Central memory CD8-positive, alpha-beta T cell (primary cell): ENCODE data around the gene TSR1.

Experiments
- ATAC-seq: fragments of 150-1000 bp; cut with Tn5 transposase; replicated peaks from 2 replicates; pipeline ENCODE4 v1.10.0; 2022; ENCODE audit warnings: mild to moderate bottlenecking, moderate FRiP score, moderate number of reproducible peaks; ENCODE audit not compliant: poor library complexity, severe bottlenecking; ENCODE audit errors: extremely low read depth
- DNase-seq, 2 donors: peaks; one replicate each; pipeline ENCODE4 v3.0.0; 2021; ENCODE audit warnings: low spot score in 2 of 2
- H3K27ac Mint-ChIP-seq: one replicate; pipeline ENCODE4 v1.8.0; 2022; ENCODE audit warnings: low read depth, mild to moderate bottlenecking, moderate library complexity, mixed read lengths
- H3K27me3 Mint-ChIP-seq: one replicate; pipeline ENCODE4 v1.8.0; 2022; ENCODE audit warnings: mixed read lengths
- H3K36me3 Mint-ChIP-seq: one replicate; pipeline ENCODE4 v1.8.0; 2022; ENCODE audit warnings: mild to moderate bottlenecking, moderate library complexity, mixed read lengths; ENCODE audit not compliant: insufficient read depth
- H3K4me1 Mint-ChIP-seq: one replicate; pipeline ENCODE4 v1.8.0; 2022; ENCODE audit warnings: mixed read lengths
- H3K4me3 Mint-ChIP-seq: one replicate; pipeline ENCODE4 v1.8.0; 2022; ENCODE audit warnings: mild to moderate bottlenecking, moderate library complexity, mixed read lengths
- H3K9me3 Mint-ChIP-seq: one replicate; pipeline ENCODE4 v1.8.0; 2022; ENCODE audit warnings: mixed read lengths

Gene TSR1

DNA sequence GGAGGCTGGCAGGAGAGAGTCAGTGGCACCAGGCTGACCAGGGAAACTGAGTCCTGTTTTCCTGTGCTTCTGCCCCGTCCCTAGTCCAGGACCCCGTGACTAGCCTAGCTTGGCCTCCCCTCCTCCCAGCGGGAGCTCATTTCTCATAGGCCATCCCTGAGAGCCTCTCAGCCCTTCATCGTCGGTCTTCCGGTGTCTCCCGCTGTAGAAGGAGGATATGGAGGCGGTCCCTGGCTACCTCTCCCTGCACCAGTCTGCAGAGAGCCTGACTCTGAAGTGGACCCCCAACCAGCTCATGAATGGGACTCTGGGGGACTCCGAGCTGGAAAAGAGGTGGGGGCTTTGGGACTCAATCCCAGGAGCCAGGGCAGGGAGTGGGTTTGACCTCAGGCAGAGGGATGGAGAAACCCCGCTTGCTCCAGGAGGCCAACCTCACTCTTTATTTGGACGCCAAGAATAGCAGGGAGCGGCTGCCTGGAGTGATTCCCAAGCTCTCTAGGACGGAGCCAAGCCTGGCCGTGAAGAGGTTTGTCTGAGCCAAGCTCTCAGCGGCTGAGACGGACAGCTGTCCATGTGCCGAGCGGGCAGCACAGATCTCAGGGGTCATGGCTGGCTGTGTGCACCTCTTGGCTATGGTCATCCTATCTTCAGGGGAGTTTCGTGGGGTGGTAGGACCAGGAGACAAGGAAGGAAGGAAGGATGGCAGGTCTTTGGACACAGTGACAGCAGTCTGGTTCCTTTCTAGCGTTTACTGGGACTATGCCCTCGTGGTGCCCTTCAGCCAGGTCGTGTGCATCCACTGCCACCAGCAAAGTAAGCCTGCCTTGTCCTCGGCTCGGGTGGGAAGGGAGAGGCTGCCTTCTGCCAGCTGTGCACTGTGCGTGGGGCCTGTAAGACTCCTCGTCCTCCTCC, 27.9 kb upstream of the TSR1 start:
- no peak overlapping the region for H3K27ac Mint-ChIP-seq
- H3K36me3 Mint-ChIP-seq = peaks cover 15% of the 10 kb centered on the region
- ATAC-seq = no peak
- H3K9me3 Mint-ChIP-seq = no peaks in the 10 kb centered on the region
- peaks cover 7% of the 10 kb centered on the region for H3K4me1 Mint-ChIP-seq
- DNase-seq = no peak
- H3K4me3 Mint-ChIP-seq = no peak overlapping the region
- no peaks in the 10 kb centered on the region for H3K27me3 Mint-ChIP-seq

DNA sequence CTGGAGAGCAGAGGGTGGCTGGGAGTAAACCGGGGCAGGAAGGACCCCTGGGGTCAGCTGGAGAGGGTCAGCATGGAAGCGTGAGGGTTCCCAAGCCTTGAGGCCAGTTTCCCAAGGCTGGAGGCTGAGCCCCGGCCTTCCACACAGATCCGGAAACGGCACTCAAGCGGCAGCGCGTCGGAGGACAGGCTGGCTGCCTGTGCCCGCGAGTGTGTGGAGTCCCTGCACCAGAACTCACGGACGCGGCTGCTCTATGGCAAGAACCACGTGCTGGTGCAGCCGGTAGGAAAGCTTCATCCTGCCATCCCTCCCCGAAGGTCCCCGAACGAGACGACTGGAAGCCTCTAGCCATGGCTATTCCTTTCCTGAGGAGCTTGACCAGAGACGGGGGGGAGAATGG, 27.1 kb upstream of the TSR1 start:
- no peak for ATAC-seq
- Mint-ChIP-seq H3K27ac (no peak overlapping the region), H3K36me3 (peaks cover 15% of the 10 kb centered on the region), H3K4me3 (no peak overlapping the region), H3K4me1 (peaks cover 7% of the 10 kb centered on the region), H3K9me3 (no peaks in the 10 kb centered on the region), H3K27me3 (no peaks in the 10 kb centered on the region)
- DNase-seq = no peak

DNA sequence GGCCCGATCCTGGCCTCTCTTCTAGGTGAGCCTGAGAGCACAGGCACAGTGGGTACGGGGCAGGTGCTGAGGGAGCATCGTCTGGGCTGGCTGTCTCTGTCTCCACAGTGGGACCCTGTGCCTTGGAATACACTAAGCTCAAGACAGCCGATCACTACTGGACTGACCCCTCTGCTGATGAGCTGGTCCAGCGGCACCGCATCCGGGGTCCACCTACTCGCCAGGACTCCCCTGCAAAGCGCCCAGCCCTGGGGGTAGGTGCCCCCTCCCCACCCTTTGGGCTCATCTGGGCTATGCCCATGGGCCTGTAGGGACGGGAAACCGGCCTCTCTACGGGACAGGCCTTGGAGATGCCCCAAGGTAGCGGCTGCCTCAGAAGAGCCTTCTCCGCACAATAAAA, 26.6 kb upstream of the TSR1 start:
- Mint-ChIP-seq H3K4me1 (peaks cover 7% of the 10 kb centered on the region), H3K9me3 (no peaks in the 10 kb centered on the region), H3K27me3 (no peaks in the 10 kb centered on the region), H3K4me3 (no peak overlapping the region), H3K27ac (no peak overlapping the region), H3K36me3 (peaks cover 15% of the 10 kb centered on the region)
- DNase-seq (no peak), ATAC-seq (no peak)

DNA sequence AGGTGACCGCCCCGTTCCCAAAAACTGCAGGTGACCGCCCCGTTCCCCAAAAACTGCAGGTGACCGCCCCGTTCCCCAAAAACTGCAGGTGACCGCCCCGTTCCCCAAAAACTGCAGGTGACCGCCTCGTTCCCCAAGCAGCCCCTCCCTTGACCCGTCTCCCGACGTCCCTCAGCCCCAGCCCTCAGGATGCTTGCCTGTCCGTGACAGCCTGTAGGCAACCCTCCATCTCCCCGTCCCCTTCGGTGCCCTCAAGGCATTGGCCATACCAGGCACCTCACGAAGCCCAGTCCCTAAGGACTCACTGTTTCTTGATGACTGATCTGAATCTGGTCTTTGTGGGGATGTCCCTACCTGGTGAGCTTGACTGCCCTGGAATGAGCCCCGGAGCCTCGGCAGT, 26.2 kb upstream of the TSR1 start:
- DNase-seq (no peak), ATAC-seq (no peak)
- Mint-ChIP-seq H3K27ac (no peak overlapping the region), H3K27me3 (no peaks in the 10 kb centered on the region), H3K9me3 (no peaks in the 10 kb centered on the region), H3K4me1 (peaks cover 7% of the 10 kb centered on the region), H3K36me3 (peaks cover 16% of the 10 kb centered on the region), H3K4me3 (no peak overlapping the region)

DNA sequence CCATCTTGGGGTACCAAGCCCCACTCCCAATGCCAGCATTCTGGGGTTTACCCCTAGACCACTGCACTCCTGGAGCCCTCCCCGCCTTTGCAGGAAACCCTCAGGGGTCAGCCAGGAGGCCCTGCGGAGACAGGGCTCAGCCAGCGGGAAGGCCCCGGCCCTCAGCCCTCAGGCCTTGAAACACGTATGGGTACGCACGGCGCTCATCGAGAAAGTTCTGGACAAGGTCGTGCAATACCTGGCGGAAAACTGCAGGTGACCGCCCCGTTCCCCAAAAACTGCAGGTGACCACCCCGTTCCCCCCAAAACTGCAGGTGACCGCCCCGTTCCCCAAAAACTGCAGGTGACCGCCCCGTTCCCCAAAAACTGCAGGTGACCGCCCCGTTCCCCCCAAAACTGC, 25.8 kb upstream of the TSR1 start:
- H3K4me3 Mint-ChIP-seq = no peak overlapping the region
- no peak overlapping the region for H3K27ac Mint-ChIP-seq
- H3K36me3 Mint-ChIP-seq = peaks cover 15% of the 10 kb centered on the region
- ATAC-seq (no peak), DNase-seq (no peak)
- H3K27me3 Mint-ChIP-seq = no peaks in the 10 kb centered on the region
- H3K9me3 Mint-ChIP-seq = no peaks in the 10 kb centered on the region
- peaks cover 7% of the 10 kb centered on the region for H3K4me1 Mint-ChIP-seq

DNA sequence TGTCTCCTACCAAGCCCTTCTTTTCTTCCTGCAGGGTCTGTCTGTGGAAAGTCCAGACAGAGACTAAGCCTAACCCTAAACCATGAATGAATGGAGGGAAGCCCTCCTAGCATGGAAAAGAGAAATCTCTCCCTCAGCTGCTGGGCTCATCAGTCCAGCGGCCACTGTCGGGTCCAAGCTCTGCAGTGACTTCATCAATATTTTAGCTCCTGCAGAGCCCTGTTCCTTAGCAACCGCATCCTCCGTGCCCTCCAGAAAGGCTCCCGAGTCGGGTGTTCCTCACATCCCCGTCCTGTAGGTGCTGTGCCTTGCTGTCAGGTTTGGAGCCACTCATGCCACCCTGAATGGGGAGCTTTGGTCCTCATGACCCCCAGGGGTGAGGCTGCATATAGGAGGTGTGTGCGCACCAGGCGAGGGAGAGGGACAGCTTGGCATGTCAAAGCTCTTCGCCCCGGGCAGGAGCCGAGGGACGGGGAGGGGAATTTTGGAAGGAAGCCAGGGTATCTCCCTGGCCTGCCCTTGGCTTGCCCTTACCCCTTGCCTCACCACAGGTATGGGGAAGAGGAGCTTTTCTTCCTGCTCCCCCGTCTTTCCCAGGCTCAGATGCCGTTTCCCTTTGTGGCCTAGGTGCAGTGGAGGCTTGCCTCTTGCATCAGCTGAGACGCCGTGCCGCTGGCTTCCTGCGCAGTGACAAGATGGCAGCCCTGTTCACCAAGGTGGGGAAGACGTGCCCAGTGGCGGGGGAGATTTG, 24.9 kb upstream of the TSR1 start:
- no peak overlapping the region for H3K4me3 Mint-ChIP-seq
- peaks cover 7% of the 10 kb centered on the region for H3K4me1 Mint-ChIP-seq
- DNase-seq = no peak
- H3K9me3 Mint-ChIP-seq = no peaks in the 10 kb centered on the region
- no peaks in the 10 kb centered on the region for H3K27me3 Mint-ChIP-seq
- no peak for ATAC-seq
- no peak overlapping the region for H3K27ac Mint-ChIP-seq
- peaks cover 15% of the 10 kb centered on the region for H3K36me3 Mint-ChIP-seq

DNA sequence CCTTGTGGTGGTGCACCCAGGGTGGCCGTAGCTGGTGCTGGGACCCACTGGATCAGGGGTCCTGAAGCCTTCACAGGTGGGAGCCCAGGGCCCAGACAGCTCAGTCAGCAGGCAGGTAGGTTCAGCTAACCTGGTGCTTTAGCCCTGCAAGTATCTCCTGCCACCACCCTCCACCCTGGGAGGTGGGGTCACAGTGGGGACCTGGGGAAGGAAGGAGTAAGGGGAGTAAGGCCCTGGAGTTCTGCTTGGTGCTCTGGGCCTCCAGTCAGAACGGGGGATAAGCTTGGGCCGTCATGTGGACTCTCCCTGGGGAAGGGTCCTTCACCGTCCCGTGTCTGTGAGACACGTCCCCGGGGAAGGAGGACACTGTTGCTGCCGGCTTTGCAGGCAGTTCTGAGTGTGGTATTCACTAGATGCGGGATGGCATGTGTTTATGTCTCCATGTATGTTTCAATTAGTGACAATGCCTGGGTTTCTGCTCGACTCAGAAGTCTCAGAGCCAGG, 21.7 kb upstream of the TSR1 start:
- no peak for DNase-seq
- peaks cover 9% of the 10 kb centered on the region for H3K36me3 Mint-ChIP-seq
- H3K27me3 Mint-ChIP-seq = no peaks in the 10 kb centered on the region
- H3K9me3 Mint-ChIP-seq = no peaks in the 10 kb centered on the region
- H3K27ac Mint-ChIP-seq = no peak overlapping the region
- peaks cover 22% of the 10 kb centered on the region for H3K4me1 Mint-ChIP-seq
- no peak for ATAC-seq
- H3K4me3 Mint-ChIP-seq = no peak overlapping the region

DNA sequence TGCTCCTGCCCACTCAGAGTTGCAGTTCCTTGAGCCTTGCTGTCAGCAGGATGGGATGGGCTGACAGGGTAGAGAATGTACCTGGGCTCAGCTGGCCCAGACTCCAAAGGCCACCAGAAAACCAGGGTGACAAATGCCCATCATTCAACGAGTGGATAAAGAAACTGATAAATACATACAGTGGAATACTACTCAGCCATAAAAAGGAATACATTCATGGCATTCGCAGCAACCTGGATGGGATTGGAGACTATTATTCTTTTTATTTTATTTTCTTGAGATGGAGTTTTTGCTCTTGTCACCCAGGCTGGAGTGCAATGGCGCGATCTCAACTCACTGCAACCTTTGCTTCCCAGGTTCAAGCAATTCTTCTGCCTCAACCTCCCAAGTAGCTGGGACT, 21.0 kb upstream of the TSR1 start:
- ATAC-seq = no peak
- no peak overlapping the region for H3K27ac Mint-ChIP-seq
- H3K27me3 Mint-ChIP-seq = no peaks in the 10 kb centered on the region
- H3K9me3 Mint-ChIP-seq = no peaks in the 10 kb centered on the region
- H3K4me1 Mint-ChIP-seq = peaks cover 22% of the 10 kb centered on the region
- peaks cover 7% of the 10 kb centered on the region for H3K36me3 Mint-ChIP-seq
- H3K4me3 Mint-ChIP-seq = no peak overlapping the region
- no peak for DNase-seq

DNA sequence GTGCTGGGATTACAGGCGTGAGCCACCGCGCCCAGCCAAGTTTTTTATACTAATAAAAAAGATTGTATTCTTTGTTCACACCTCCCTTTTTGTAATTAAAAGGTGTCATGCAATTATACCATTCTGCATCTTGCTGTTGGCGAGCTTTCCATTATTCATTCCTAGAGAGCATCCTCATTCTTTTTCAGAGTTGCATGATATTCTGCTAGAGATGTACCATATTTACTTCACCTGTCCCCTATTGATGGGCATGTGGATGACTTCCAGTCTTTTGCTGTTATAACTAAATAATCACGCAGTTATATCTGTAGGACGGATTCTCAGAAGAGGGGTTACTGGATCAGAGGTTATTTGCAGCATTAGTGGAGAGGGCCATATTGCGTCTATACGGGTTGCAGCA, 18.1 kb upstream of the TSR1 start:
- peak overlapping the region; percentile 77 for H3K27ac Mint-ChIP-seq
- H3K36me3 Mint-ChIP-seq = peaks cover 4% of the 10 kb centered on the region
- H3K9me3 Mint-ChIP-seq = no peaks in the 10 kb centered on the region
- DNase-seq = no peak
- H3K4me3 Mint-ChIP-seq = peak overlapping the region; percentile 58
- peaks cover 15% of the 10 kb centered on the region for H3K4me1 Mint-ChIP-seq
- H3K27me3 Mint-ChIP-seq = no peaks in the 10 kb centered on the region
- no peak for ATAC-seq

DNA sequence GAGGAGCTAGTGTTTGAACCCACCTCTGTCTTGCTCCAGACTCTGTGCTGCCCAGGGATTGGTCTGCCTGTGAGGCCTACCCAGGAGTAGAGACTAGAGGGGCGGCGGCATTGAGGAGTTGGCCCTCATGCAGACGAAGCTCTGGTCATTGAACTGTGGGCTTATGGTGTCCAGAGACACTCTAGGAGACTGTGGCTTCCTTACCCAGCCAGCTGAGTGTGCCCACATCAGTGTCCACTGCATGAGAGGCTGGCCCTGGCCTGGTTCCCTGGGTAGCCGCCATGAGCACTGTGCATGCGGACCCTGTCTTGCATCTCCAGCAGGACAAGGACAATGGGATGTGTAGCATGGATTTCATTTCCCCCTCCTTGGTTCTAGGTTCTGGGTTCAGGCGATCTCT, 15.0 kb upstream of the TSR1 start:
- no peak for ATAC-seq
- Mint-ChIP-seq H3K4me3 (no peak overlapping the region), H3K4me1 (peaks cover 15% of the 10 kb centered on the region)

DNA sequence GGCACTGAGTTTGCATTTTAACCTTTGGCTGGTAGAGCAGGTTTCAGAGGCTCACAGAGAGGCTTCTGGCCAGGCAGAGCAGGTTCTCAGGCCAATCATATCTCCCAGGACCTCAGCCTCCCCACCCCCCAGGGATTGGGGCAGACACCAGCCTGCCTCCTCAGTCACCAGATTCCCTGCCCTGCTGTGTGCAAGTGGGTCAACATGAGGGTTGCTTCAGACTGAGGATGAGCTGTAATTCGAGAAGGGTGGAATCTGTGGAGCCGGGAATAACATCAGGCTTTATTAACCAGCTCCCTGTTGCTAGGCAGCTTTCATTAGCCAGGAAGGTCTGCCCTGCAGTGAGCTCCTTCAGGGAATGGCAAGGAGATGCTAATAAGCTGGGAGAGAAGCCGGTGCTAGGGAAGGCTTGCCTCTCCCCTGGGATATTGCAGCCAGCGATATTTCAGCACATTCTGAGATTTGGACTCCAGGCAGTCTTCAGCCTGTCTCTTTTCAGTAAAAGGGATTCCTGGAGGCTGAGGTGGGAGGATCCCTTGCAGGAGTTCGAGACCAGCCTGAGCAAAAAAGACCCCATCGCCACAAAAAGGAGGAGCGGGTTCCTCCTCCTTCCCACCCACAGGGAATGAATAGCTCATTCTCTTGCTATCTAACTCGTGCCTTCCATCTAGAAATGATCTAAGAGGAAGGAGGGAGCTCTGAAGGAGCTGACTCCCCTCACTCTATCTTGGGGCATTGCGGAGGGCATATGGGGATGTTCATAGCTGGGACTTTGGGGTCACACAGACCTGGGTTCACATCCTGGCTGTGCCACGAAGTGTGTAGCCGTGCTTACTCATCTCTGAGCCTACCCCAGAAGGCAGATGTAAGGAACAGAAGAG, 11.8 kb upstream of the TSR1 start:
- Mint-ChIP-seq H3K9me3 (no peaks in the 10 kb centered on the region), H3K4me3 (no peak overlapping the region), H3K27me3 (no peaks in the 10 kb centered on the region), H3K36me3 (peaks cover 9% of the 10 kb centered on the region), H3K4me1 (peaks cover 5% of the 10 kb centered on the region), H3K27ac (no peak overlapping the region)
- DNase-seq (no peak), ATAC-seq (no peak)

More for the DNA sequence above, 15.0 kb upstream of the TSR1 start:
- H3K9me3 Mint-ChIP-seq = no peaks in the 10 kb centered on the region
- H3K27ac Mint-ChIP-seq = no peak overlapping the region
- H3K27me3 Mint-ChIP-seq = no peaks in the 10 kb centered on the region
- no peak for DNase-seq
- peaks cover 3% of the 10 kb centered on the region for H3K36me3 Mint-ChIP-seq

DNA sequence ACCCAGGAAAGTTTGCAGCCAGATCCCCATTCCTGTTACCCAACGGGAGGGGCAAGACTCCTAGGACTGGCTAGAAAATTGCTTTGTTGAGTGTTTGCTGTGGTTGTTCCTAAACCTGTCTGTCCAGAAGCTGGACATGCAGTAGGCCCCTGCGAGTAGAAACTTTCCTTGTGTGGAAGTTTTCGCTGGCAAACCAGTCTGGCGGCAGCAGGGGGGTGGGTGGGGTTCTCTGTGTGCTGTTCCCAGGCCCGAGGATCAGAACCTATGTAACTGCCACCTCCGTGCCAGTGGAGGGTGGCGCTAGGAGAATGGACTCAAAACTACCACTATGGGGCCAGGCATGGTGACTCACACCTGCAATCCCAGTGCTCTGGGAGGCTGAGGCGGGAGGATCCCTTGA, 10.2 kb upstream of the TSR1 start:
- Mint-ChIP-seq H3K9me3 (no peaks in the 10 kb centered on the region), H3K27me3 (no peaks in the 10 kb centered on the region)

More for the DNA sequence above, 10.2 kb upstream of the TSR1 start:
- DNase-seq (no peak), ATAC-seq (no peak)
- Mint-ChIP-seq H3K36me3 (peaks cover 12% of the 10 kb centered on the region), H3K27ac (no peak overlapping the region), H3K4me3 (no peak overlapping the region), H3K4me1 (peaks cover 10% of the 10 kb centered on the region)
